Vagina (tissue), 2 donors: Measurements from ENCODE around the gene CRTC1. TPM values are rescaled to one million over a fixed set of nuclear protein-coding genes. Genes with fewer than 3 reads are reported as not detected.

Experiments
- DNase-seq, 2 donors: peaks; one replicate each; pipeline ENCODE4 v3.0.0-alpha.2; 2017; ENCODE audit errors: extremely low spot score in 2 of 2
- H3K27ac ChIP-seq: fragments of 200-600 bp; sonication (generic); one replicate; pipeline ENCODE4 v1.5.1; 2019
- H3K27me3 ChIP-seq: fragments of 200-600 bp; sonication (generic); one replicate; pipeline ENCODE4 v1.5.1; 2019
- H3K36me3 ChIP-seq, 2 donors: fragments of 200-600 bp; sonication (generic); one replicate each; pipeline ENCODE4 v1.5.1; 2017 to 2019
- H3K4me1 ChIP-seq: fragments of 200-600 bp; sonication (generic); one replicate; pipeline ENCODE4 v1.5.1; 2019
- H3K4me3 ChIP-seq, 2 donors: fragments of 200-600 bp; sonication (generic); 1 replicate in 1 of 2; 2 replicates in 1 of 2; pipeline ENCODE4 v1.5.1; 2016 to 2019
- H3K9me3 ChIP-seq: fragments of 200-600 bp; sonication (generic); one replicate; pipeline ENCODE4 v1.5.1; 2019
- POLR2A ChIP-seq, 2 donors: fragments of 450-650 bp; IDR thresholded peaks; one replicate each; pipeline ENCODE4 v1.6.1; 2017; ENCODE audit warnings: antibody characterized with exemption in 2 of 2, mild to moderate bottlenecking in 2 of 2, moderate library complexity in 2 of 2
- POLR2AphosphoS5 ChIP-seq, 2 donors: sonication (generic); formaldehyde crosslinking; IDR thresholded peaks; one replicate each; pipeline ENCODE4 v1.9.0; 2017; ENCODE audit warnings: antibody characterized with exemption in 2 of 2, mild to moderate bottlenecking in 2 of 2, low read depth in 1 of 2; ENCODE audit not compliant: insufficient read depth in 1 of 2
- intact Hi-C: fragments of 100-400 bp; cut with DNase I; formaldehyde crosslinking; loops from one replicate; pipeline ENCODE4 v1.15.1; 2023
- total RNA-seq: library from RNA; depleted of rRNA; stranded (reverse); fragments of >200 nt; gene quantifications from one replicate; pipeline ENCODE4 v1.2.3, GENCODE V29; 2016
- TF ChIP-seq, protein P1 (sequence below), 3 experiments: fragments of 450-650 bp in 2 of 3; fragments of 200-600 bp in 1 of 3; sonication (generic) in 1 of 3; IDR thresholded peaks; one replicate each; pipeline ENCODE4 v1.5.1; 2017 to 2019; ENCODE audit warnings: antibody characterized with exemption in 3 of 3, mild to moderate bottlenecking in 2 of 3, moderate library complexity in 2 of 3

The CRTC1 gene
- total RNA-seq, 1 donor from 2014 or later, result 7.4 TPM

GRCh38 chr19:18711893-18712292 lies 28.4 kb downstream of the CRTC1 start:
- intact Hi-C loops, result no loop called here
- Histone ChIP-seq H3K27ac (no peak overlapping the region), H3K36me3 (no peaks in the 10 kb centered on the region), H3K4me1 (peaks cover 27% of the 10 kb centered on the region), H3K9me3 (no peaks in the 10 kb centered on the region), H3K4me3 (no peak overlapping the region), H3K27me3 (no peaks in the 10 kb centered on the region)
- DNase-seq, result no peak
- TF ChIP-seq, protein P1, sequence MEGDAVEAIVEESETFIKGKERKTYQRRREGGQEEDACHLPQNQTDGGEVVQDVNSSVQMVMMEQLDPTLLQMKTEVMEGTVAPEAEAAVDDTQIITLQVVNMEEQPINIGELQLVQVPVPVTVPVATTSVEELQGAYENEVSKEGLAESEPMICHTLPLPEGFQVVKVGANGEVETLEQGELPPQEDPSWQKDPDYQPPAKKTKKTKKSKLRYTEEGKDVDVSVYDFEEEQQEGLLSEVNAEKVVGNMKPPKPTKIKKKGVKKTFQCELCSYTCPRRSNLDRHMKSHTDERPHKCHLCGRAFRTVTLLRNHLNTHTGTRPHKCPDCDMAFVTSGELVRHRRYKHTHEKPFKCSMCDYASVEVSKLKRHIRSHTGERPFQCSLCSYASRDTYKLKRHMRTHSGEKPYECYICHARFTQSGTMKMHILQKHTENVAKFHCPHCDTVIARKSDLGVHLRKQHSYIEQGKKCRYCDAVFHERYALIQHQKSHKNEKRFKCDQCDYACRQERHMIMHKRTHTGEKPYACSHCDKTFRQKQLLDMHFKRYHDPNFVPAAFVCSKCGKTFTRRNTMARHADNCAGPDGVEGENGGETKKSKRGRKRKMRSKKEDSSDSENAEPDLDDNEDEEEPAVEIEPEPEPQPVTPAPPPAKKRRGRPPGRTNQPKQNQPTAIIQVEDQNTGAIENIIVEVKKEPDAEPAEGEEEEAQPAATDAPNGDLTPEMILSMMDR (IDR thresholded peaks at IDR 0.05), result no peak
- no peak for TF ChIP-seq POLR2A (IDR thresholded peaks at IDR 0.05)

DNA sequence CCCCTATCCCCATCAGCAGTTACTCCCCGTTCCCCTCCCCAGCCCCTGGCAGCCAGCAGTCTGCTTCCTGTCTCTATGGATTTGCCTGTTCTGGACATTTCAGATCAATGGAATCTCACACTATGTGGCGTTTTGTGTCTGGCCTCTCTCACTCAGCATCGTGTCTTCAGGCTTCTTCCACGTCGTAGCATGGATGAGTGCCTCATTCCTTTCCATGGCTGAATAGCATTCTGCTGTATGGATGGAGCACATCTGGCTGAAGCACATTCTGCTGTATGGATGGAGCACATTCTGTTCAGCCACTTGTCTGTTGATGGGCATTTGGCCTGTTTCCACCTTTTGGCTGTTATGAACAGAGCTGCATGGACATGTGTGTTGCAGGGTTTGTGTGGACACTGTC lies 29.5 kb downstream of the CRTC1 start:
- Histone ChIP-seq H3K27me3 (no peaks in the 10 kb centered on the region), H3K4me3 (no peak overlapping the region), H3K36me3 (no peaks in the 10 kb centered on the region), H3K4me1 (peaks cover 27% of the 10 kb centered on the region), H3K9me3 (no peaks in the 10 kb centered on the region), H3K27ac (no peak overlapping the region)
- no peak for DNase-seq
- intact Hi-C loops, result no loop called here
- TF ChIP-seq POLR2A (IDR thresholded peaks at IDR 0.05), result no peak
- TF ChIP-seq, protein P1 (IDR thresholded peaks at IDR 0.05), result no peak
- TF ChIP-seq POLR2AphosphoS5 (IDR thresholded peaks at IDR 0.05; ENCODE audit: insufficient read depth in 1 of 2, low read depth in 1 of 2), result no peak

GRCh38 chr19:18713550-18714117 lies 30.2 kb downstream of the CRTC1 start:
- H3K4me3 ChIP-seq, result no peak overlapping the region
- TF ChIP-seq, protein P1 (IDR thresholded peaks at IDR 0.05), result no peak
- no peak for TF ChIP-seq POLR2A (IDR thresholded peaks at IDR 0.05)
- no peak for TF ChIP-seq POLR2AphosphoS5 (IDR thresholded peaks at IDR 0.05; ENCODE audit: insufficient read depth in 1 of 2, low read depth in 1 of 2)
- H3K27ac ChIP-seq, result no peak overlapping the region
- H3K36me3 ChIP-seq, result no peaks in the 10 kb centered on the region
- H3K9me3 ChIP-seq, result no peaks in the 10 kb centered on the region
- intact Hi-C loops, result no loop called here
- H3K27me3 ChIP-seq, result no peaks in the 10 kb centered on the region
- DNase-seq, result no peak
- peaks cover 26% of the 10 kb centered on the region for H3K4me1 ChIP-seq

DNA sequence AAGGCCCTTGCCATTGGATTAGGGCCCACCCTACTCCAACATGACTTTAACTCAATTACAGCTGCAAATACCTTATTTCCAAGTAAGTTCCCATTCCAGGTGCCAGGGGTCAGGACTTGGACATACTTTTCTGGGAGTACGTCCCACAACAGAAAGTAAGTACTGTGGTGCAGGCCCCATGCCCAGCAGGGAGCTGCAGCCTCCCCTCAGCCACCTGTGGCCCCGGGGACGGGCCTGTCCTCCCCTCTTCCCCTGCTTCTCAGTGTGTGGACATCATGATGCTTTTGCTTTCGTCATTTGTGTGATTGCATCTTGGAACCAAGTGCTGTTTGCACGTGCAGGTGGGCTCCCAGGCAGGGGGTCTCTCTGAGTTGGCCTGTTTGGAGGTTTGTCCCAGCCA lies 31.9 kb downstream of the CRTC1 start:
- TF ChIP-seq, protein P1 (IDR thresholded peaks at IDR 0.05), result no peak
- TF ChIP-seq POLR2AphosphoS5 (IDR thresholded peaks at IDR 0.05; ENCODE audit: insufficient read depth in 1 of 2, low read depth in 1 of 2) (no peak), POLR2A (IDR thresholded peaks at IDR 0.05) (no peak)
- intact Hi-C loops, result no loop called here

DNA sequence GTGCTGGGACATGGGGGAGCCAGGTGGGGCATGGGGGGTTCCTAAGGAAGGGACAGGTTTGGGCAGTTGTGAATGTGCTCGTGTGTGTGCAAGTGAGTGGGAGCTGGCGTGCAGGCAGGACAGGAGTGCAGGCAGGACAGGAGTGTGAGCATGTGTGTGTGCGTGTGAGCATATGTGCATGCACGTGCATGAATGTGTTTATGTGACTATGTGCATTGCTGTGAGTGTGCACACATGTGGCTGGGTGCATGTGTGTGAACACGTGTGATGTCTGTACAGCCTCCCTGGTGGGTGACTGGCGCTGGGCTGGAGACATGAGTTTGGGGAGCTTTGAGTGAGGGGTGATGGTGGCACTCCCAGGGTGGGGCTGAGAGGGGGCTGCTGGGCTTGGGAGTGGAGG lies 33.4 kb downstream of the CRTC1 start:
- DNase-seq, result no peak
- no peak overlapping the region for H3K4me3 ChIP-seq
- intact Hi-C loops, result no loop called here
- no peaks in the 10 kb centered on the region for H3K9me3 ChIP-seq
- peaks cover 1% of the 10 kb centered on the region for H3K4me1 ChIP-seq
- TF ChIP-seq, protein P1 (IDR thresholded peaks at IDR 0.05), result no peak
- TF ChIP-seq POLR2A (IDR thresholded peaks at IDR 0.05) (no peak), POLR2AphosphoS5 (IDR thresholded peaks at IDR 0.05; ENCODE audit: insufficient read depth in 1 of 2, low read depth in 1 of 2) (no peak)
- H3K27ac ChIP-seq, result no peak overlapping the region
- H3K36me3 ChIP-seq, result no peaks in the 10 kb centered on the region
- no peaks in the 10 kb centered on the region for H3K27me3 ChIP-seq

More for the DNA sequence above, 31.9 kb downstream of the CRTC1 start:
- Histone ChIP-seq H3K4me3 (no peak overlapping the region), H3K9me3 (no peaks in the 10 kb centered on the region), H3K27ac (no peak overlapping the region), H3K4me1 (peaks cover 15% of the 10 kb centered on the region), H3K27me3 (no peaks in the 10 kb centered on the region), H3K36me3 (no peaks in the 10 kb centered on the region)
- DNase-seq, result no peak
